GM12878 (cell line): ENCODE measurements around the gene CDHR2. TPM values are rescaled to one million over a fixed set of nuclear protein-coding genes. Genes with fewer than 3 reads are reported as not detected.

Experiments
- ATAC-seq: fragments of 200-7000 bp; cut with Tn5 transposase; 3 replicates; pipeline ENCODE4 v1.9.1; 2020; ENCODE audit warnings: mild to moderate bottlenecking, moderate library complexity
- BruUV-seq: library from RNA; stranded (reverse); fragments of 400-500 nt; replicated peaks from 2 replicates; lab custom pipeline; 2021; lab: Mats Ljungman, UMichigan
- CTCF ChIA-PET: fragments of 300-600 bp; sonication (Branson Sonifier 250); formaldehyde crosslinking; extraction: SDS; loops from one replicate; lab custom pipeline; 2021; ENCODE audit warnings: inconsistent platforms; lab: Yijun Ruan, JAX
- POLR2A ChIA-PET: fragments of 350-600 bp; formaldehyde crosslinking; extraction: SDS; loops from one replicate; lab custom pipeline; 2021; ENCODE audit warnings: inconsistent platforms; lab: Charles Lee
- RAD21 ChIA-PET: fragments of 300-600 bp; sonication (Branson Sonifier 250); formaldehyde crosslinking; loops from one replicate; lab custom pipeline; 2023; ENCODE audit warnings: antibody characterized with exemption; ENCODE audit not compliant: unreplicated experiment; lab: Charles Lee
- SMC1A ChIA-PET: fragments of 300-600 bp; sonication (Branson Sonifier 250); formaldehyde crosslinking; loops from one replicate; lab custom pipeline; 2023; ENCODE audit not compliant: unreplicated experiment, uncharacterized antibody; lab: Charles Lee
- DNase-seq: peaks from one replicate; pipeline ENCODE4 v3.0.0-alpha.2; 2011; ENCODE audit warnings: low read depth, low spot score
- FAIRE-seq: peaks from 3 replicates; lab custom pipeline; 2011; peaks lifted over from hg19 to GRCh38; lab: Jason Lieb, UNC
- H2AFZ ChIP-seq: 2 replicates; pipeline ENCODE4 v1.6.0; 2011; ENCODE audit warnings: low read depth, low read length, control low read depth; ENCODE audit not compliant: control insufficient read depth
- H3K27ac ChIP-seq: 2 replicates; pipeline ENCODE4 v1.5.1; 2011; ENCODE audit warnings: control low read depth; ENCODE audit not compliant: control insufficient read depth, insufficient read depth
- H3K27me3 ChIP-seq, 2 experiments: replicated peaks in 1 of 2; 2 replicates each; pipeline versions ENCODE4 v1.6.0 to v1.6.1; 2011; ENCODE audit warnings: low read length in 1 of 2; ENCODE audit not compliant: control insufficient read depth in 2 of 2, insufficient read depth in 2 of 2
- H3K36me3 ChIP-seq, 2 experiments: 2 replicates each; pipeline ENCODE4 v1.5.1; 2011; ENCODE audit warnings: low read length in 1 of 2; ENCODE audit not compliant: control insufficient read depth in 2 of 2, insufficient read depth in 2 of 2
- H3K4me1 ChIP-seq: 2 replicates; pipeline ENCODE4 v1.6.1; 2011; ENCODE audit warnings: mild to moderate bottlenecking, low read length, moderate library complexity, mixed read lengths; ENCODE audit not compliant: control insufficient read depth, insufficient read depth
- H3K4me2 ChIP-seq: 2 replicates; pipeline ENCODE4 v1.6.0; 2011; ENCODE audit warnings: control low read depth; ENCODE audit not compliant: control insufficient read depth, insufficient read depth
- H3K4me3 ChIP-seq: fragments of 200-600 bp; sonication (generic); 2 replicates; pipeline ENCODE4 v1.5.1; 2016
- H3K79me2 ChIP-seq: 2 replicates; pipeline ENCODE4 v1.6.0; 2011; ENCODE audit warnings: low read length; ENCODE audit not compliant: control insufficient read depth, insufficient read depth
- H3K9ac ChIP-seq: 2 replicates; pipeline ENCODE4 v1.8.0; 2011; ENCODE audit warnings: low read length, control low read depth, mixed read lengths; ENCODE audit not compliant: control insufficient read depth, insufficient read depth
- H3K9me3 ChIP-seq: replicated peaks from 3 replicates; pipeline ENCODE4 v1.5.1; 2011; ENCODE audit warnings: mild to moderate bottlenecking, low read length; ENCODE audit not compliant: control insufficient read depth, insufficient read depth
- H4K20me1 ChIP-seq: 2 replicates; pipeline ENCODE4 v1.6.0; 2011; ENCODE audit not compliant: control insufficient read depth, insufficient read depth
- BHLHE40 ChIP-seq, 2 experiments: fragments of 450-650 bp in 1 of 2; IDR thresholded peaks; 2 replicates each; pipeline ENCODE4 v1.6.1; 2011 to 2017; ENCODE audit warnings: low read depth in 2 of 2, borderline replicate concordance in 1 of 2, improper control_type of control experiment in 1 of 2, low read length in 1 of 2, mild to moderate bottlenecking in 1 of 2
- BMI1 ChIP-seq: fragments of 450-650 bp; IDR thresholded peaks from 2 replicates; pipeline ENCODE4 v1.6.1; 2016; ENCODE audit warnings: mild to moderate bottlenecking, moderate library complexity, borderline replicate concordance
- HDGF ChIP-seq: fragments of 450-650 bp; IDR thresholded peaks from 2 replicates; pipeline ENCODE4 v1.6.1; 2016; ENCODE audit warnings: antibody characterized with exemption
- PAX5 ChIP-seq: IDR thresholded peaks from 2 replicates; pipeline ENCODE4 v1.6.1; 2011; ENCODE audit warnings: low read depth, low read length, borderline replicate concordance
- SIN3A ChIP-seq: IDR thresholded peaks from 2 replicates; pipeline ENCODE4 v1.6.1; 2012; ENCODE audit warnings: low read depth, low read length, improper control_type of control experiment
- WGBS: methylation state at CpG from one replicate; pipeline ENCODE4 v1.1.6; 2016; ENCODE audit warnings: low lambda C conversion rate; ENCODE audit not compliant: insufficient replicate concordance, insufficient coverage; ENCODE audit errors: missing lambda C conversion rate; 5-methylcytosine and 5-hydroxymethylcytosine counted together
- in situ Hi-C: fragments of 300-500 bp; cut with MboI; formaldehyde crosslinking; loops from 9 replicates; pipeline ENCODE4 v1.14.3; 2018; ENCODE audit warnings: mixed read lengths
- intact Hi-C: fragments of 100-400 bp; cut with micrococcal nuclease; formaldehyde crosslinking; loops from one replicate; pipeline ENCODE4 v1.14.2; 2022; ENCODE audit not compliant: unreplicated experiment
- polyA plus RNA-seq, 11 experiments: library from polyadenylated mRNA; depleted of rRNA in 4 of 11; unstranded in 6 of 11; stranded (reverse) in 5 of 11; fragments of >200 nt; fragmentation: Nextera tagmentation in 4 of 11; fragmentation: Illumina TruSeq in 1 of 11; extraction: Ambion mirVana in 4 of 11; extraction: Trizol in 1 of 11; gene quantifications; 1 replicate in 1 of 11; 2 replicates in 10 of 11; pipeline versions ENCODE4 v1.2.1 to v1.2.3, GENCODE V29; 2011 to 2016; ENCODE audit warnings: inconsistent platforms in 2 of 11, missing spikeins in 2 of 11, low read depth in 1 of 11
- total RNA-seq, 4 experiments: library from RNA; depleted of rRNA in 3 of 4; stranded (reverse); fragments of >200 nt in 3 of 4; fragmentation: Illumina TruSeq in 1 of 4; extraction: Trizol in 1 of 4; gene quantifications; 2 replicates each; pipeline versions ENCODE4 v1.2.1 to v1.2.3, GENCODE V29; 2013 to 2021
- TF ChIP-seq, protein P1 (sequence below): fragments of 450-650 bp; formaldehyde crosslinking; IDR thresholded peaks from 2 replicates; pipeline ENCODE4 v1.5.0; 2022; ENCODE audit warnings: mild to moderate bottlenecking, missing genetic modification characterization
- TF ChIP-seq, protein P2 (sequence below): fragments of 450-650 bp; IDR thresholded peaks from 2 replicates; pipeline ENCODE4 v1.6.1; 2017; ENCODE audit warnings: mild to moderate bottlenecking, moderate library complexity
- TF ChIP-seq, protein P3 (sequence below): fragments of 450-650 bp; IDR thresholded peaks from 2 replicates; pipeline ENCODE4 v1.6.1; 2016; ENCODE audit warnings: mild to moderate bottlenecking

CDHR2 gene
- total and polyA plus RNA-seq, 10 of the 15 experiments (the other 5 are each of a cell fraction or from before 2014, with no cell fraction given) = 0.03 to 0.46 (median 0.06) TPM; not detected in 5

DNA sequence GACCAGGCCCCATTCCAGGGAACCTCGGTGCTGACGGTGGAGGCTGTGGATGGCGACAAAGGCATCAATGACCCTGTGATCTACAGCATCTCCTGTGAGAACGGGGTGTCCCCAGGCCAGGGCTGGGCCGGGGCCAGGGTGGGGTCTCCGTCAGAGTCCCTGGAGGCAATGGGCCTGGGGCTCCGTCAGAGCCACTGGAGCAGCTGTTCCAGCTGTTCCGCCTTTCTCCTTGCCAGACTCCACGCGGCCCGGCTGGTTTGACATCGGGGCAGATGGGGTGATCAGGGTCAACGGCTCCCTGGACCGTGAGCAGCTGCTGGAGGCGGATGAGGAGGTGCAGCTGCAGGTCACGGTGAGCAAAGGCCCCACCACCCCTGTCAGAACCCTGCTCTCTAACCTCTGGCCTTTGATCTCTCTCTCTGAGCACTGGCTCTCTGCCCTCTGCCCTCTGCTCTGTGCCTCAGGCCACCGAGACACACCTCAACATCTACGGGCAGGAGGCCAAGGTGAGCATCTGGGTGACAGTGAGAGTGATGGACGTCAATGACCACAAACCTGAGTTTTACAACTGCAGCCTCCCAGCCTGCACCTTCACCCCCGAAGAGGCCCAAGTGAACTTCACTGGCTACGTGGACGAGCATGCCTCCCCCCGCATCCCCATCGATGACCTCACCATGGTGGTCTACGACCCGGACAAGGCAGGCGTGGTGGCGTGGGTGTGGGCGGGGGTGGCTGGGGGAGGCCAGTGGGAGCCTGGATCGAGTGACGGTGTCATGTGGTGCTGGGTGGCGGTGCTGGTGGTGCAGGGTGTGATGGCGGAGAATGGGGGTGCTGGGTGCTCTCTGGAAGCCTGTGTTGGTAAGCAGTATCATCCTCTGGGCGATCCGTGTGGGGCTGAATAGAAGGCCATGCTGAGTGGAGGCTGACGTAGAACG, 26.6 kb downstream of the CDHR2 start (continued):
- TF ChIP-seq, protein P1, sequence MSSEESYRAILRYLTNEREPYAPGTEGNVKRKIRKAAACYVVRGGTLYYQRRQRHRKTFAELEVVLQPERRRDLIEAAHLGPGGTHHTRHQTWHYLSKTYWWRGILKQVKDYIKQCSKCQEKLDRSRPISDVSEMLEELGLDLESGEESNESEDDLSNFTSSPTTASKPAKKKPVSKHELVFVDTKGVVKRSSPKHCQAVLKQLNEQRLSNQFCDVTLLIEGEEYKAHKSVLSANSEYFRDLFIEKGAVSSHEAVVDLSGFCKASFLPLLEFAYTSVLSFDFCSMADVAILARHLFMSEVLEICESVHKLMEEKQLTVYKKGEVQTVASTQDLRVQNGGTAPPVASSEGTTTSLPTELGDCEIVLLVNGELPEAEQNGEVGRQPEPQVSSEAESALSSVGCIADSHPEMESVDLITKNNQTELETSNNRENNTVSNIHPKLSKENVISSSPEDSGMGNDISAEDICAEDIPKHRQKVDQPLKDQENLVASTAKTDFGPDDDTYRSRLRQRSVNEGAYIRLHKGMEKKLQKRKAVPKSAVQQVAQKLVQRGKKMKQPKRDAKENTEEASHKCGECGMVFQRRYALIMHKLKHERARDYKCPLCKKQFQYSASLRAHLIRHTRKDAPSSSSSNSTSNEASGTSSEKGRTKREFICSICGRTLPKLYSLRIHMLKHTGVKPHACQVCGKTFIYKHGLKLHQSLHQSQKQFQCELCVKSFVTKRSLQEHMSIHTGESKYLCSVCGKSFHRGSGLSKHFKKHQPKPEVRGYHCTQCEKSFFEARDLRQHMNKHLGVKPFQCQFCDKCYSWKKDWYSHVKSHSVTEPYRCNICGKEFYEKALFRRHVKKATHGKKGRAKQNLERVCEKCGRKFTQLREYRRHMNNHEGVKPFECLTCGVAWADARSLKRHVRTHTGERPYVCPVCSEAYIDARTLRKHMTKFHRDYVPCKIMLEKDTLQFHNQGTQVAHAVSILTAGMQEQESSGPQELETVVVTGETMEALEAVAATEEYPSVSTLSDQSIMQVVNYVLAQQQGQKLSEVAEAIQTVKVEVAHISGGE (CRISPR knock-in tag) = no peak

DNA sequence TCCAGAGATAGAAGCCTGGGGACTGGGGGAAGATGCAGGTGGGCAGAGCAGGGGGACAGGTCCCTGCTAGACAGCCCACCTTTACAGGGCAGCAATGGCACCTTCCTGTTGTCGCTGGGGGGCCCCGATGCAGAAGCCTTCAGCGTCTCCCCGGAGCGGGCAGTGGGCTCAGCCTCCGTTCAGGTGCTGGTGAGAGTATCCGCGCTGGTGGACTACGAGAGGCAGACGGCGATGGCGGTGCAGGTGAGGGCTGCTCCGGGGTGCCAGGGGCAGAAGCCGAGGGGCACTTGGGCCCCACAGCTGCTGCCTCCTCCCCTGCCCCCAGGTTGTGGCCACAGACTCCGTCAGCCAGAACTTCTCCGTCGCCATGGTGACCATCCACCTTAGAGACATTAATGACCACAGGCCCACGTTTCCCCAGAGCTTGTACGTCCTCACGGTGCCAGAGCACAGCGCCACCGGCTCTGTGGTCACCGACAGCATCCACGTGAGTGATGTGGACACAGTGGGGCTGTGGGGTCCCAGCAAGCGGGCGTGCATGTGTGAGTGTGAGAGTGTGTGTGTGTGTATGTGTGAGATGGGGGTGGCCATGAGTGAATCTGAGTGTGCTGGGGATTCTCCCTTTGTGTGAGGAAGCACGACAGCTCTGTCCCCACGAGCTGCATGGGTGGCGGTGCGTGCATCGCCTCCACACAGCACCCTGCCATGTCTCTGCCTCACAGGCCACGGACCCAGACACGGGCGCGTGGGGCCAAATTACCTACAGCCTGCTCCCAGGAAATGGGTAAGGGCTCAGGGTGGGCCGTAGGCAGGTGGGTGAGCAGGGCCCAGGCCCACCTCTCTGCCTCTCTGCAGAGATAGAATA, 28.4 kb downstream of the CDHR2 start:
- in situ Hi-C loops = loop anchor here (25.0 kb wide), 1 partner anchor 840 kb away; no protein-coding TSS in a partner anchor
- no peaks in the 10 kb centered on the region for H3K4me1 ChIP-seq
- SMC1A ChIA-PET = interaction anchor here (1.4 kb wide), 1 partner anchor 12 kb away, joined by 3 read pairs; no protein-coding TSS in a partner anchor
- WGBS = 44% methylated on average over 36 of the region's 36 CpGs
- ATAC-seq (peak; percentile 11; the same call in 1 of the 3 replicates), DNase-seq (no peak), FAIRE-seq (no peak)
- no peak overlapping the region for H3K9ac ChIP-seq
- H2AFZ ChIP-seq = no peak overlapping the region
- intact Hi-C loops = no loop called here
- H3K9me3 ChIP-seq = no peaks in the 10 kb centered on the region
- no peaks in the 10 kb centered on the region for H3K27me3 ChIP-seq
- no peaks in the 10 kb centered on the region for H3K79me2 ChIP-seq
- H4K20me1 ChIP-seq = no peaks in the 10 kb centered on the region
- RAD21 ChIA-PET = interaction anchor here (1.0 to 1.5 kb wide), 2 partner anchors 69 to 83 kb away, joined by 3 read pairs; partner anchors contain the start of gene TSPAN17
- no peak overlapping the region for H3K4me3 ChIP-seq
- POLR2A ChIA-PET = no interaction called here
- no peaks in the 10 kb centered on the region for H3K36me3 ChIP-seq
- no peak overlapping the region for H3K4me2 ChIP-seq
- CTCF ChIA-PET = interaction anchor here (0.6 to 2.2 kb wide), 6 partner anchors 10 to 707 kb away, joined by 3 to 8 read pairs (median 4); partner anchors contain the start of gene CLTB
- no TSS peak for BruUV-seq
- H3K27ac ChIP-seq = no peak overlapping the region
- TF ChIP-seq PAX5 (0 out of 2 replicates have a peak, but pooled peaks have one; percentile 34), BMI1 (peak; percentile 44; the same call in 1 of the 2 replicates), HDGF (0 out of 2 replicates have a peak, but pooled peaks have one; percentile 29), BHLHE40 (IDR thresholded peaks at IDR 0.05; ENCODE audit: borderline replicate concordance in 1 of 2, low read depth in 2 of 2, low read length in 1 of 2) (peak; percentile 36 to 74; a peak in 2 of 4 replicates), SIN3A (no peak)
- TF ChIP-seq, protein P2, sequence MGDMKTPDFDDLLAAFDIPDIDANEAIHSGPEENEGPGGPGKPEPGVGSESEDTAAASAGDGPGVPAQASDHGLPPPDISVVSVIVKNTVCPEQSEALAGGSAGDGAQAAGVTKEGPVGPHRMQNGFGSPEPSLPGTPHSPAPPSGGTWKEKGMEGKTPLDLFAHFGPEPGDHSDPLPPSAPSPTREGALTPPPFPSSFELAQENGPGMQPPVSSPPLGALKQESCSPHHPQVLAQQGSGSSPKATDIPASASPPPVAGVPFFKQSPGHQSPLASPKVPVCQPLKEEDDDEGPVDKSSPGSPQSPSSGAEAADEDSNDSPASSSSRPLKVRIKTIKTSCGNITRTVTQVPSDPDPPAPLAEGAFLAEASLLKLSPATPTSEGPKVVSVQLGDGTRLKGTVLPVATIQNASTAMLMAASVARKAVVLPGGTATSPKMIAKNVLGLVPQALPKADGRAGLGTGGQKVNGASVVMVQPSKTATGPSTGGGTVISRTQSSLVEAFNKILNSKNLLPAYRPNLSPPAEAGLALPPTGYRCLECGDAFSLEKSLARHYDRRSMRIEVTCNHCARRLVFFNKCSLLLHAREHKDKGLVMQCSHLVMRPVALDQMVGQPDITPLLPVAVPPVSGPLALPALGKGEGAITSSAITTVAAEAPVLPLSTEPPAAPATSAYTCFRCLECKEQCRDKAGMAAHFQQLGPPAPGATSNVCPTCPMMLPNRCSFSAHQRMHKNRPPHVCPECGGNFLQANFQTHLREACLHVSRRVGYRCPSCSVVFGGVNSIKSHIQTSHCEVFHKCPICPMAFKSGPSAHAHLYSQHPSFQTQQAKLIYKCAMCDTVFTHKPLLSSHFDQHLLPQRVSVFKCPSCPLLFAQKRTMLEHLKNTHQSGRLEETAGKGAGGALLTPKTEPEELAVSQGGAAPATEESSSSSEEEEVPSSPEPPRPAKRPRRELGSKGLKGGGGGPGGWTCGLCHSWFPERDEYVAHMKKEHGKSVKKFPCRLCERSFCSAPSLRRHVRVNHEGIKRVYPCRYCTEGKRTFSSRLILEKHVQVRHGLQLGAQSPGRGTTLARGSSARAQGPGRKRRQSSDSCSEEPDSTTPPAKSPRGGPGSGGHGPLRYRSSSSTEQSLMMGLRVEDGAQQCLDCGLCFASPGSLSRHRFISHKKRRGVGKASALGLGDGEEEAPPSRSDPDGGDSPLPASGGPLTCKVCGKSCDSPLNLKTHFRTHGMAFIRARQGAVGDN = no peak
- TF ChIP-seq, protein P3, sequence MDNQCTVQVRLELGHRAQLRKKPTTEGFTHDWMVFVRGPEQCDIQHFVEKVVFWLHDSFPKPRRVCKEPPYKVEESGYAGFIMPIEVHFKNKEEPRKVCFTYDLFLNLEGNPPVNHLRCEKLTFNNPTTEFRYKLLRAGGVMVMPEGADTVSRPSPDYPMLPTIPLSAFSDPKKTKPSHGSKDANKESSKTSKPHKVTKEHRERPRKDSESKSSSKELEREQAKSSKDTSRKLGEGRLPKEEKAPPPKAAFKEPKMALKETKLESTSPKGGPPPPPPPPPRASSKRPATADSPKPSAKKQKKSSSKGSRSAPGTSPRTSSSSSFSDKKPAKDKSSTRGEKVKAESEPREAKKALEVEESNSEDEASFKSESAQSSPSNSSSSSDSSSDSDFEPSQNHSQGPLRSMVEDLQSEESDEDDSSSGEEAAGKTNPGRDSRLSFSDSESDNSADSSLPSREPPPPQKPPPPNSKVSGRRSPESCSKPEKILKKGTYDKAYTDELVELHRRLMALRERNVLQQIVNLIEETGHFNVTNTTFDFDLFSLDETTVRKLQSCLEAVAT = 0 out of 2 replicates have a peak, but pooled peaks have one; percentile 31
